ENCODE measurements around the gene PTGDS.

DNA sequence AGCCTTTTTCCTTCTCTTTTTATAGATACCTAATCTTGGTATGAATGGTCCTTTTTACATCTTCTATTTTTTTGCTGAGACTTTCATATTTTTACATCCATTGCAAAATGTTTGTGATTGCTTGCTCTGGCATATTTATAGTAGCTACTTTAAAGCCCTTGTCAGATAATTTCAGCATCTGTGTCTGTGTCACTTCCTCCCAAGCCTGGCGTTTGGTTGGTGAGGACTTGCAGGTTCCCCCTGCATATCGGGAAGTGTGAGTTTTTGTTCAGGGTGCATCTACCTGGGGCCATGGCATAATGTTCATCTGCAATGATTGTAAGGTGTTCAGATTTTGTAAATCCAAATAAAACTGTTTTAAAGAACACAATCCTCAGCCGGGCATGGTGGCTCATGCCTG, 41.7 kb upstream of the PTGDS start:
- TF ChIP-seq POLR2A (IDR thresholded peaks at IDR 0.05; ENCODE audit: low read depth, low read length) (no peak), TAF1 (IDR thresholded peaks at IDR 0.05; ENCODE audit: low read depth, low read length) (no peak), SPI1 (IDR thresholded peaks at IDR 0.05; ENCODE audit: low read depth, low read length) (no peak), POLR2AphosphoS5 (IDR thresholded peaks at IDR 0.05; ENCODE audit: low read depth, low read length) (no peak), PAX5 (IDR thresholded peaks at IDR 0.05; ENCODE audit: insufficient read depth, low read length, severe bottlenecking) (no peak)

All from GM12891 (cell line).